Amygdala (tissue), 56 donors: Measurements from ENCODE around the gene ADCY10.

Experiments used
- DNase-seq, 56 donors: peaks; one replicate each; lab custom pipeline; 2025; lab: John Stamatoyannopoulos, UW

Gene ADCY10

DNA sequence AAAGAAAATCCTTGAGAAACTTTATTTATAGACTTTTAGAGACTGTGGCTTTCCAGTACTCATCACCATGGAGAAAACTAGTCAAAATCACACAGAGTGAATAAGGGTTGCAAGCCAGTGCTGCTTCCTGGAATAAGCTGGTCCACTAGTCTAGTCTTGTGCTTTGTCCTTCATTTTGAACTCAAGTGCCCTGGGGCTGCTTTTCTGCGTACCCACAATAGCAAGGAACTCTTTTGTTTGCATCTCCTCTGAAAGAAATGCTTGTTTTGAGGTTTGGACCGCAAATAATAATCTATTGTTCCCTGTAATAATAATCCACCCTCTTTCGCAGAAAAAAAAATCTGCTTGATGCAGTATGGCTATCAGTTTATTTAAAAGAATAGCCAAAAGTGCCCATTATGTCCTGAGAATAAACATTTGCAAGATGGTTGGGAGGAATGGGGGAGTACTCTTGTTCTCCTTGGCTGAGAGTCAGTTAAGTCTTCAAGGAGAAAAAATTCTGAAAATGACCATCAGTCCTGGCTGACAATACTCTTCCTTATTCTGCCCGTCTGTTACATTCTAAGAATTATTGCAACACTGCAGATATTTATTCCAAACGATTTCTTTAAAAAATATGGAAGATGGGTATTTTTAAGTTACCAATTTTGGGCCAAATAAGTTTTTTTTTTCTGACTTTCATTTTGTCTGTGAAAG is 150.3 kb downstream of the ADCY10 start:
- DNase-seq, result peak in 39 of 56 donors; percentile 3 to 72 (median 37)

DNA sequence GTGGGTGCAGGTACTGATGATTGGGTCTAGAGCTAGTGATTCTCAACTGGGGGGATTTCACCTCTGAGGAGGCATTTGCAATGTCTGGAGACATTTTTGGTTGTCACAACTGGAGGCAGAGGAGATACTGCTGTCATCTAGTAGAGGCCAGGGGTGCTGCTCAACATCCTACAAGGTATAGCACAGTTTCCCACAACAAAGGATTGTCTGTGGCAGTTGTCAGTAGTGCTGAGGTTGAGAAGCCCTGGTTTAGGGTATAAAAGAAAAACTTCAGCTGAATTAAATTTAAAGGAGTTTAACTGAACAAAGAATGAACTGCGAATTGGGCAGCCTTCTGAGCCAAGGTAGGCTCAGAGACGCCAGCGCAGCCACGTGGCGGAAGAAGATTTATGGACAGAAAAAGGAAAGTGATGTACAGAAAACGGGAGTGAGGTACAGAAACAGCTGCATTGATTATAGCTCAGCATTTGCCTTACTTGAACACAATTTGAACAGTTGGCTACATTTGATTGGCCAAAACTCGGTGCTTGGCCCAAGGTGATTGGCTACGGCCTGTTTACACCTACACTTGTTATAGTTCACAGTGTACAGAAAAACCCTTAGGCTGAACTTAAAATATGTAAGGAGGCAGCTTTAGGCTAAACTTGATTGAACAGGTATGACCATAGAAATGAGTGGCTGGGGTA is 151.7 kb downstream of the ADCY10 start:
- DNase-seq, result no peak

DNA sequence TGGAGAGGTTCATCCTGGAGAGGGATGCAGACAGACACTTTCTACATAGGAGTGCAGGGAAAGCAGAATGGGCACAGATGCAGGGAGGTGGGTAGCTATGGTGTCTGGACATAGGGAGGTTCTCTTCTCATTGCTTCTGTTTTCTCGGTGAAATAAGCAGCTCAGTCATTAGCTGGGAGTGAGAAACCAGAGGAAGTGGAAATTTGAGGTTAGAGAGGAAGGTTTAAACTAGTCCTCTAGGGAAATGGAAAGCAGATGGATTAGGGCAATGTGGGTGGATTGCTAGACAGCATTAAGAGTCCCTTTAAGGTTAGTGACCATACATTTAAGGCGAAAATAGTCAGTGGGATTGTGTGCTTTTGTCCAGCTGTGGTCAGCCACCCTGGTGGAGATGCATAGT is 152.5 kb downstream of the ADCY10 start:
- DNase-seq, result no peak
